CD4-positive, alpha-beta T cell treated with Interferon alpha-2 for 1 hour (primary cell): ENCODE data around the gene GPATCH2.
"Not testable (repeated sequence)": the region's sequence is repeated elsewhere in the genome, so short reads cannot be mapped to it uniquely, and the experiment has no call there.

Experiments
- DNase-seq, 2 donors: peaks; one replicate each; pipeline ENCODE4 v3.0.0-alpha.2; 2020 to 2022

The GPATCH2 gene

GRCh38 chr1:217435204-217435603, 195.7 kb downstream of the GPATCH2 start:
- DNase-seq: no peak

GRCh38 chr1:217433664-217434063, 197.2 kb downstream of the GPATCH2 start:
- DNase-seq: no peak

GRCh38 chr1:217432339-217432738, 198.6 kb downstream of the GPATCH2 start:
- no peak for DNase-seq

GRCh38 chr1:217431395-217431794, 199.5 kb downstream of the GPATCH2 start:
- DNase-seq: no peak

GRCh38 chr1:217425422-217425821, 205.5 kb downstream of the GPATCH2 start:
- DNase-seq: no peak

GRCh38 chr1:217419194-217419551, 211.7 kb downstream of the GPATCH2 start:
- no peak for DNase-seq

GRCh38 chr1:217418269-217419193, 212.4 kb downstream of the GPATCH2 start:
- no peak for DNase-seq

- DNase-seq: no peak
Measured at GRCh38 chr1:217417363-217417762, 213.5 kb downstream of the GPATCH2 start.

GRCh38 chr1:217407534-217408001, 223.3 kb downstream of the GPATCH2 start:
- no peak for DNase-seq

GRCh38 chr1:217403026-217403720, 227.7 kb downstream of the GPATCH2 start:
- DNase-seq: no peak

GRCh38 chr1:217402301-217402700, 228.6 kb downstream of the GPATCH2 start:
- no peak for DNase-seq

- DNase-seq: no peak
Measured at GRCh38 chr1:217393896-217394295, 237.0 kb downstream of the GPATCH2 start.

- DNase-seq: no peak
Measured at GRCh38 chr1:217392441-217392840, 238.4 kb downstream of the GPATCH2 start.

GRCh38 chr1:217389895-217390294, 241.0 kb downstream of the GPATCH2 start:
- no peak for DNase-seq

GRCh38 chr1:217388522-217389065, 242.3 kb downstream of the GPATCH2 start:
- no peak for DNase-seq

- DNase-seq: not testable (repeated sequence)
Measured at GRCh38 chr1:217381773-217382172, 249.1 kb downstream of the GPATCH2 start.

GRCh38 chr1:217379804-217380203, 251.1 kb downstream of the GPATCH2 start:
- DNase-seq: not testable (repeated sequence)

- DNase-seq: no peak
Measured at GRCh38 chr1:217379336-217379735, 251.6 kb downstream of the GPATCH2 start.
